Activated naive CD8-positive, alpha-beta T cell treated with anti-CD3 and anti-CD28 coated beads, Interleukin-2, amount 10 ng/mL, durations not matched to agents 7 days and 5 days (primary cell): ENCODE data around the gene CD48. TPM values are rescaled to one million over a fixed set of nuclear protein-coding genes. Genes with fewer than 3 reads are reported as not detected.

Experiments
- ATAC-seq: fragments of 150-1000 bp; cut with Tn5 transposase; one replicate; pipeline ENCODE4 v1.10.0; 2021; ENCODE audit warnings: low read depth, moderate library complexity
- POLR2A ChIA-PET: fragments of 350-600 bp; sonication (Branson Sonifier 250); formaldehyde crosslinking; loops from one replicate; lab custom pipeline; 2021; ENCODE audit warnings: antibody characterized with exemption; lab: Charles Lee
- DNase-seq: peaks from one replicate; pipeline ENCODE4 v3.0.0; 2021
- H3K27ac Mint-ChIP-seq: one replicate; pipeline ENCODE4 v1.8.0; 2022; ENCODE audit warnings: mild to moderate bottlenecking, mixed read lengths
- H3K27me3 Mint-ChIP-seq: one replicate; pipeline ENCODE4 v1.8.0; 2022; ENCODE audit warnings: mild to moderate bottlenecking, moderate library complexity, mixed read lengths
- H3K36me3 Mint-ChIP-seq: one replicate; pipeline ENCODE4 v1.8.0; 2021; ENCODE audit warnings: mild to moderate bottlenecking, mixed read lengths
- H3K4me1 Mint-ChIP-seq: one replicate; pipeline ENCODE4 v1.8.0; 2021; ENCODE audit warnings: mixed read lengths
- H3K4me3 Mint-ChIP-seq: one replicate; pipeline ENCODE4 v1.8.0; 2022; ENCODE audit warnings: mild to moderate bottlenecking, moderate library complexity, mixed read lengths
- H3K9me3 Mint-ChIP-seq: one replicate; pipeline ENCODE4 v1.8.0; 2021; ENCODE audit warnings: mixed read lengths
- total RNA-seq, 2 experiments: library from RNA; stranded (reverse); gene quantifications; one replicate each; pipeline ENCODE4 v1.2.3, GENCODE V29; 2021

CD48 gene
- total RNA-seq, 2 experiments from 2014 or later: 379 to 386 TPM

DNA sequence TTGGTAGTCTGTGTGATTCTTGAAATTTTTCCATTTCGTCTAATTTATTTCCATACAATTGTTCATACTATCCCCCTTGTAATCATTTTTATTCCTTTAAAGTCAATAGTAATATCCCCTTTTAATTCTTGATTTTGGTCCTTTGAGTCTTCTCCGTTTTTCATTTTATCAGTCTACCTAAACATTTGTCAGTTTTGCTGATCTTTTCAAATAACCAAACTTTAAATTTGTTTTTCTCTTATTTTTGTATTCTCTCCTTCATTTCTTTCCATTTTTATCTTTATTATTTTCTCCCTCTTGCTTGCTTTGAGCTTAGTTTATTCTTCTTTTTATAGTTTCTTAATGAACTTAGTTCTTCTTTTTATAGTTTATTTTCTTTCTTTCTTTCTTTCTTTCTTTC, 43.7 kb downstream of the CD48 start:
- DNase-seq (no peak), ATAC-seq (no peak)
- Mint-ChIP-seq H3K36me3 (peaks cover 33% of the 10 kb centered on the region), H3K9me3 (peaks cover 8% of the 10 kb centered on the region), H3K4me1 (peaks cover 52% of the 10 kb centered on the region), H3K27ac (peak overlapping the region; percentile 11), H3K27me3 (no peaks in the 10 kb centered on the region), H3K4me3 (no peak overlapping the region)
- POLR2A ChIA-PET: interaction anchor here (1.4 kb wide), 1 partner anchor 21 kb away, joined by 3 read pairs; the partner anchor contains the start of gene SLAMF1

DNA sequence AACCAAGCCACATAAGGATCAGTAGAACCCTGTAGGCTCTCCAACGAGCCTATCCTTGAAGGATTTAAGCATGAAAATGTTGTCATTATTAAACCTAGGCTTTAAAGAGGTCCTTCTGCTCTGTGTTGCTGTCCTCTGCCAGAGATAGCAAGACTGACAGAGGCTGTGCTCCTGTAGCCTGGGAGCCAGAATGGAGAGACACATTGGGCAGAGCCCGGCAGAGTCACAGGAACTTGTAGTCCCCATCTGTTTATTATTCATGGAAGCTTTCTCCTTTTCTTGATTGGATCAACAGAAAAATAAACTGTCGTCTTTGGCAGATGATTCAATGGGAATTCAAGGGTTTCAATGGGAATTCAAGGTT, 45.6 kb downstream of the CD48 start:
- Mint-ChIP-seq H3K9me3 (peaks cover 10% of the 10 kb centered on the region), H3K27me3 (peaks cover 1% of the 10 kb centered on the region), H3K4me1 (peaks cover 63% of the 10 kb centered on the region), H3K4me3 (peak overlapping the region; percentile 74), H3K27ac (peak overlapping the region; percentile 85), H3K36me3 (peaks cover 39% of the 10 kb centered on the region)
- POLR2A ChIA-PET: interaction anchor here (0.8 to 3.2 kb wide), 6 partner anchors 8 to 39 kb away, joined by 3 to 12 read pairs (median 8); partner anchors contain the start of gene SLAMF1
- peak; percentile 20 for ATAC-seq
- DNase-seq: no peak

DNA sequence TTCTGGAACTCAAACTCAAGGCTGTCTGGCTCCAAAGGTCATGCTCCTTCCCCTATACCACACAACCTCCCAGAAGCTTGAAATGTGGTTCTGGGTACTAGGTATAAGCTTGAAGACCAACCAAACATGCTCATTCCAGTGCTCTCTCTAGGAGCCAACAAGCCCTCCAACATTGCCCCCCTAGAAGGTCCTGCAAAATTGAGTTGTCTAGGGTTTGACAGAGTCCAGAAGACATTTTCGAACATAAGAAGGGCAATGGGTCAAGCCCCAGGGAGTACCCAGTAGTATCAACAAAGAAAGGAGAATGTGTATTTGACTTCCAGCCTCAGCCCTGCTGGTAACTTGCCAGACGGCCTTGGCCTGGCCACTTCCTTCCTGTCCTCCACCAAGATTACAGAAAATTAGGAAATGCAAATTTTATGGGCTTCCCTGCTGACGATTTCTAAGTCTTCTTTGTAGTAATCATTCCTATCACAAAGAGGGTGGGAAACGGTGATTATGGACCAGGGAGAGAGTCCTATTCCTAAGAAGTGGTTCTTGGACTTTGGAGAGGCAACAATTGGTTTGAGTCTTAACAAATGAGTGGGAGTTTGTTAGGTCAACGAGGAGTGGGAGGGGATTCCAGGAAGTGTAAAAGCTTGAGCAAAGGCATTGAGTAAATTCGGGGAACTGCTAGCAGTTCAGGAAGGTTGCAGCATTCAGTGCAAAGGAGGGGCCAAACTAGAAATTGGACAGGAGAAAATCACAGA, 46.1 kb downstream of the CD48 start:
- POLR2A ChIA-PET: interaction anchor here (0.8 to 3.2 kb wide), 11 partner anchors 9 to 42 kb away, joined by 3 to 12 read pairs (median 5); partner anchors contain the start of gene SLAMF1
- DNase-seq: no peak
- peaks cover 37% of the 10 kb centered on the region for H3K36me3 Mint-ChIP-seq

GRCh38 chr1:160664573-160665051, 47.0 kb downstream of the CD48 start:
- no peak for DNase-seq
- Mint-ChIP-seq H3K36me3 (peaks cover 37% of the 10 kb centered on the region), H3K9me3 (peaks cover 10% of the 10 kb centered on the region), H3K27ac (peak overlapping the region; percentile 85), H3K4me3 (peak overlapping the region; percentile 74), H3K4me1 (peaks cover 61% of the 10 kb centered on the region), H3K27me3 (peaks cover 1% of the 10 kb centered on the region)
- POLR2A ChIA-PET: interaction anchor here (0.8 to 3.2 kb wide), 12 partner anchors 10 to 42 kb away, joined by 3 to 12 read pairs (median 6); partner anchors contain the start of gene SLAMF1
- peak; percentile 79 for ATAC-seq

More for the DNA sequence above, 46.1 kb downstream of the CD48 start:
- H3K27me3 Mint-ChIP-seq: peaks cover 1% of the 10 kb centered on the region
- peak overlapping the region; percentile 85 for H3K27ac Mint-ChIP-seq
- H3K4me3 Mint-ChIP-seq: peak overlapping the region; percentile 74
- peaks cover 60% of the 10 kb centered on the region for H3K4me1 Mint-ChIP-seq
- ATAC-seq: peak; percentile 51
- H3K9me3 Mint-ChIP-seq: peaks cover 11% of the 10 kb centered on the region

DNA sequence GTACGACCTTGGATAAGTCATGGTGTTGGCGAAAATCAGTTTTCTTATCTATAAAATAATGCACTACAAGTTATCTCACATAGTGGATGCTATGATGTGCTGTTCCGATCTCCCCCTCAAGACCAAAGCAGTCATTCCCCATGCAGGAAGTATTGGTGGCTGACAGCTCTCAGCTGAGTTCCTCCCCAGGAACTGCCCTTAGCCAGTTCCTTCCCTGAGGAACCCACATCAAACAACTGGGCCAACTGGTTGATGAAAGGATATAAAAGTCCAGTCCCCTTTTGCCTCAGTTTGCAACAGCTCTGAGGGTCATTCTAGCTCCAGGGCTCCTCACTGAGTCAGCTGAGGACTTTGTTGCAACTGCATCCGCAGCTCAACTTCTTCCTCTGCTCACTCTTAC, 48.7 kb downstream of the CD48 start:
- Mint-ChIP-seq H3K36me3 (peaks cover 34% of the 10 kb centered on the region), H3K4me3 (peak overlapping the region; percentile 54), H3K27me3 (peaks cover 1% of the 10 kb centered on the region), H3K27ac (peak overlapping the region; percentile 75), H3K4me1 (peaks cover 63% of the 10 kb centered on the region), H3K9me3 (peaks cover 11% of the 10 kb centered on the region)
- ATAC-seq (no peak), DNase-seq (no peak)
- POLR2A ChIA-PET: interaction anchor here (0.6 to 2.8 kb wide), 7 partner anchors 12 to 1099 kb away, joined by 3 to 12 read pairs (median 3); partner anchors contain the start of gene SLAMF1

- peaks cover 29% of the 10 kb centered on the region for H3K36me3 Mint-ChIP-seq
Observed at GRCh38 chr1:160659566-160659965, 52.1 kb downstream of the CD48 start.

DNA sequence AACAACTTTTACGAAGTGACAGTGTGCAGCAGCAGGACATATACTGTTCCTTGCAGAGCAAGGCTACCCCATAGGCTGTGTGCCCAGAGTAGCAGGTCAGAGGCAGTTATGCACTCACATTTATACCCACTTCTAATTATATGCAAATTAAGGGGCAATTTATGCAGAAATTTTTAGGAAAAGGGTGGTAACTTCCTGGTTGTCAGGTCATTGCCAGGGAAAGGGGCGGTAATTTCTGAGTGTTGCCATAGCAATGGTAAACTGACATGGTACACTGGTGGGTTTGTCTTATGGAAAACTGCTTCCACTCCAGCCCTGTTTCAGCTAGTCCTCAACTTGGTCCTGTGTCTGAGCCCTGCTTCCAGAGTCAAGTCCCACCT, 52.8 kb downstream of the CD48 start:
- Mint-ChIP-seq H3K36me3 (peaks cover 29% of the 10 kb centered on the region), H3K4me3 (no peak overlapping the region), H3K27ac (no peak overlapping the region), H3K27me3 (peaks cover 1% of the 10 kb centered on the region), H3K9me3 (peaks cover 11% of the 10 kb centered on the region), H3K4me1 (peaks cover 43% of the 10 kb centered on the region)
- no peak for DNase-seq
- POLR2A ChIA-PET: no interaction called here
- no peak for ATAC-seq

More at GRCh38 chr1:160659566-160659965, 52.1 kb downstream of the CD48 start:
- ATAC-seq (no peak), DNase-seq (no peak)
- POLR2A ChIA-PET: no interaction called here
- Mint-ChIP-seq H3K27ac (no peak overlapping the region), H3K27me3 (peaks cover 1% of the 10 kb centered on the region), H3K4me1 (peaks cover 48% of the 10 kb centered on the region), H3K4me3 (no peak overlapping the region), H3K9me3 (peaks cover 11% of the 10 kb centered on the region)

GRCh38 chr1:160658162-160658813, 53.3 kb downstream of the CD48 start:
- peaks cover 11% of the 10 kb centered on the region for H3K9me3 Mint-ChIP-seq
- peaks cover 1% of the 10 kb centered on the region for H3K27me3 Mint-ChIP-seq
- peaks cover 42% of the 10 kb centered on the region for H3K4me1 Mint-ChIP-seq
- ATAC-seq (no peak), DNase-seq (no peak)
- POLR2A ChIA-PET: no interaction called here
- H3K27ac Mint-ChIP-seq: no peak overlapping the region
- H3K4me3 Mint-ChIP-seq: no peak overlapping the region
- H3K36me3 Mint-ChIP-seq: peaks cover 30% of the 10 kb centered on the region

DNA sequence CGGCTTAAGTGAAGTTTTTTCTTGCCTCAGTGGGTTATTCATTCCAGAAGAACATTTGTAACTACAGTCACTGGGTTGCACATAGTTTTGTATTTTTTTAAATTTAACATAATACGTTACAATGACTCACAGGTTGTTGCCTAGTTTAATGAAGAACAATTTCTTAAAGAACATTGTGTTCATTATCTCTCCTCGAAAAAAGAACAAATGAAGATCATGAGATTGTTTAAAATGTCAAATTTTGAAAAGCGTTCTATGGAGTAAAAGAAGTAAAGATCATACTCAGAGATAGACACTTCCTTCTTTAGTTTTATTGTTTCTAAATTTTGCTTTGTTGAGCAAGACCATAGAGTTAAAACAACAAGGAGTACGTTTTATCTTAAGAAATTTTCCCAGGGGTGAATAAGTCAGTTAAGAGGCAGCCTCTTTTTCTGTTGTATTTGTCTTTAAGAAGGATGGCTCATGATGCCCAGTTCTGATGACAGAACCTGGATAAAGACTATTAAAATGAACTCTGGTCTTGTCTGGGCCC, 54.3 kb downstream of the CD48 start:
- peaks cover 1% of the 10 kb centered on the region for H3K27me3 Mint-ChIP-seq
- no peak overlapping the region for H3K4me3 Mint-ChIP-seq
- ATAC-seq: no peak
- H3K36me3 Mint-ChIP-seq: peaks cover 30% of the 10 kb centered on the region
- peaks cover 42% of the 10 kb centered on the region for H3K4me1 Mint-ChIP-seq
- DNase-seq: no peak
- H3K9me3 Mint-ChIP-seq: peaks cover 11% of the 10 kb centered on the region
- no peak overlapping the region for H3K27ac Mint-ChIP-seq
- POLR2A ChIA-PET: no interaction called here

- DNase-seq (no peak), ATAC-seq (no peak)
- H3K27me3 Mint-ChIP-seq: peaks cover 1% of the 10 kb centered on the region
- peaks cover 27% of the 10 kb centered on the region for H3K36me3 Mint-ChIP-seq
- peaks cover 42% of the 10 kb centered on the region for H3K4me1 Mint-ChIP-seq
- POLR2A ChIA-PET: interaction anchor here (0.7 to 1.3 kb wide), 3 partner anchors 10 to 37 kb away, joined by 3 to 7 read pairs (median 4); partner anchors contain the start of gene SLAMF1
- H3K9me3 Mint-ChIP-seq: peaks cover 11% of the 10 kb centered on the region
- no peak overlapping the region for H3K27ac Mint-ChIP-seq
- H3K4me3 Mint-ChIP-seq: no peak overlapping the region
Observed at GRCh38 chr1:160656737-160657136, 54.9 kb downstream of the CD48 start.

- Mint-ChIP-seq H3K9me3 (no peaks in the 10 kb centered on the region), H3K4me3 (no peak overlapping the region), H3K27ac (no peak overlapping the region), H3K27me3 (no peaks in the 10 kb centered on the region), H3K36me3 (peaks cover 20% of the 10 kb centered on the region), H3K4me1 (peaks cover 55% of the 10 kb centered on the region)
- no peak for DNase-seq
- POLR2A ChIA-PET: no interaction called here
- peak; percentile 35 for ATAC-seq
Observed at GRCh38 chr1:160653620-160654016, 58.0 kb downstream of the CD48 start.

DNA sequence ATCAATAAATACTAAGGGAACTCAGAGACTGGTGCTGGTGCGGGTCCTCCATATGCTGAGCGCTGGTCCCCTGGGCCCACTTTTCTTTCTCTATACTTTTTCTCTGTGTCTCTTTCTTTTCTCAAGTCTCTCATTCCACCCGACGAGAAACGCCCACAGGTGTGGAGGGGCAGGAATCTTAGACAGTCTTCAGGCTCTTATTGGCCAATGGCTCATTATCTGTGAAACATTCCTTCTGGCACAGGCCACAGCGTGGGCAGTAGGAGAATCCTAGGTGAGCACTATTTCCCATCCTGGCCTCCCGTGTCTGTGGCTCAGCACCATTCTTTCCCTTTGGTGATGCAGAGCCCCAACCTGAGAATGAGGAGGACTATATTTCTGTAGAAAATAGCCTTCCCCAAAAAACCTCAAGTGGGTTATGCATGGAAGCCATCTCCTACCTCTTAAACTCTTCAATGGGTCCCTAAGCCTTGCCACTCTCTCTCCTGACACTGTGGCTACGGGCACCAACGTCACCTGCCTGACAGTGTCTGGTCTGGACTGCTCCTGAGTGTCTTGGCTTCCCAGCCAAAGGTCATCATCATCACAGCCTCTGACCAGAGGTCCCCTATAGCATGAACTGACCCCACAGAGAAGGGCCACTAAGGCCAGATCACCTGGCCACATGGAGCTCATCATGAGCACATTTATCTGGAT, 58.5 kb downstream of the CD48 start:
- DNase-seq: no peak
- POLR2A ChIA-PET: no interaction called here
- peaks cover 19% of the 10 kb centered on the region for H3K36me3 Mint-ChIP-seq
- H3K4me3 Mint-ChIP-seq: no peak overlapping the region
- ATAC-seq: no peak
- H3K27ac Mint-ChIP-seq: no peak overlapping the region
- no peaks in the 10 kb centered on the region for H3K27me3 Mint-ChIP-seq
- H3K9me3 Mint-ChIP-seq: no peaks in the 10 kb centered on the region
- H3K4me1 Mint-ChIP-seq: peaks cover 58% of the 10 kb centered on the region
